GM18867 (cell line): ENCODE measurements around the gene KIF3A.
A peak's percentile ranks its signal among the peaks of the same experiment; 100 is the strongest.

Experiments used
- ATAC-seq: cut with Tn5 transposase; IDR thresholded peaks from one replicate; pipeline ENCODE4 v1.9.1; 2021; ENCODE audit warnings: mild to moderate bottlenecking, moderate library complexity; ENCODE audit not compliant: unreplicated experiment

Gene KIF3A

GRCh38 chr5:132754947-132755346, 17.6 kb upstream of the KIF3A start:
- ATAC-seq, result no peak

- ATAC-seq, result no peak
Measured at GRCh38 chr5:132754111-132754510, 16.8 kb upstream of the KIF3A start.

GRCh38 chr5:132753135-132753987, 16.0 kb upstream of the KIF3A start:
- ATAC-seq, result no peak

GRCh38 chr5:132752581-132753125, 15.3 kb upstream of the KIF3A start:
- ATAC-seq, result no peak

GRCh38 chr5:132751971-132752580, 14.7 kb upstream of the KIF3A start:
- ATAC-seq, result no peak

GRCh38 chr5:132751444-132751843, 14.1 kb upstream of the KIF3A start:
- ATAC-seq, result peak; percentile 28

- peak; percentile 36 for ATAC-seq
Measured at GRCh38 chr5:132750471-132751230, 13.3 kb upstream of the KIF3A start.

GRCh38 chr5:132749506-132749905, 12.2 kb upstream of the KIF3A start:
- no peak for ATAC-seq

GRCh38 chr5:132748522-132749000, 11.2 kb upstream of the KIF3A start:
- ATAC-seq, result no peak

- peak; percentile 17 for ATAC-seq
Measured at GRCh38 chr5:132747616-132748440, 10.5 kb upstream of the KIF3A start.

GRCh38 chr5:132746954-132747615, 9.7 kb upstream of the KIF3A start, which contains the start of gene CCNI2:
Gene CCNI2 (plus strand): TSS chr5:132747426. CDS start chr5:132747496, 70 bp downstream.
- peak; percentile 54 for ATAC-seq

- ATAC-seq, result no peak
Measured at GRCh38 chr5:132746592-132746953, 9.2 kb upstream of the KIF3A start.

- no peak for ATAC-seq
Measured at GRCh38 chr5:132744659-132745058, 7.3 kb upstream of the KIF3A start.

GRCh38 chr5:132742626-132743025, 5.3 kb upstream of the KIF3A start:
- ATAC-seq, result no peak

GRCh38 chr5:132742158-132742557, 4.8 kb upstream of the KIF3A start:
- ATAC-seq, result no peak

GRCh38 chr5:132739232-132739631, 1.9 kb upstream of the KIF3A start:
- no peak for ATAC-seq

- no peak for ATAC-seq
Measured at GRCh38 chr5:132737982-132738681, 786 bp upstream of the KIF3A start.

GRCh38 chr5:132734687-132735086, 2.7 kb downstream of the KIF3A start:
- ATAC-seq, result no peak

- no peak for ATAC-seq
Measured at GRCh38 chr5:132733499-132734148, 3.7 kb downstream of the KIF3A start.
